Testis (tissue), 3 donors: ENCODE results near the gene PELI1. TPM values are rescaled to one million over a fixed set of nuclear protein-coding genes. Genes with fewer than 3 reads are reported as not detected.

Source experiments
- DNase-seq: peaks from one replicate; pipeline ENCODE4 v3.0.0-alpha.2; 2019
- H3K27ac ChIP-seq, 2 donors: fragments of 200-600 bp; sonication (generic); one replicate each; pipeline ENCODE4 v1.5.1; 2019
- H3K27me3 ChIP-seq: fragments of 200-600 bp; sonication (generic); one replicate; pipeline ENCODE4 v1.5.1; 2019
- H3K36me3 ChIP-seq: fragments of 200-600 bp; sonication (generic); one replicate; pipeline ENCODE4 v1.5.1; 2017; ENCODE audit warnings: low read depth; ENCODE audit errors: missing control alignments
- H3K4me1 ChIP-seq: fragments of 200-600 bp; sonication (generic); one replicate; pipeline ENCODE4 v1.5.1; 2019
- H3K4me3 ChIP-seq, 2 donors: fragments of 200-600 bp; sonication (generic); one replicate each; pipeline ENCODE4 v1.5.1; 2017 to 2019
- H3K9me3 ChIP-seq: fragments of 200-600 bp; sonication (generic); one replicate; pipeline ENCODE4 v1.5.1; 2017
- POLR2A ChIP-seq: fragments of 450-650 bp; IDR thresholded peaks from one replicate; pipeline ENCODE4 v1.6.1; 2017; ENCODE audit warnings: antibody characterized with exemption, mild to moderate bottlenecking, moderate library complexity
- WGBS, 2 donors: methylation state at CpG; one replicate each; pipeline ENCODE4 v1.1.5; 2018; 5-methylcytosine and 5-hydroxymethylcytosine counted together
- intact Hi-C: fragments of 100-400 bp; cut with DNase I; formaldehyde crosslinking; loops from one replicate; pipeline ENCODE4 v1.15.1; 2023; ENCODE audit warnings: low total_unique reads
- polyA plus RNA-seq: library from polyadenylated mRNA; stranded (reverse); fragments of 350-450 nt; fragmentation: Illumina TruSeq; extraction: RNeasy Lipid Tissue Mini Kit (QIAGEN cat#74804); gene quantifications from one replicate; pipeline ENCODE4 v1.2.3, GENCODE V29; 2014; ENCODE audit warnings: low read depth, low replicate concordance; ENCODE audit not compliant: insufficient read depth
- total RNA-seq, 2 donors: library from RNA; depleted of rRNA; stranded (reverse); fragments of >200 nt; gene quantifications; one replicate each; pipeline ENCODE4 v1.2.3, GENCODE V29; 2016
- TF ChIP-seq, protein P1 (sequence below), 3 experiments: fragments of 450-650 bp in 2 of 3; fragments of 200-600 bp in 1 of 3; sonication (generic) in 1 of 3; IDR thresholded peaks; one replicate each; pipeline ENCODE4 v1.5.1; 2016 to 2019; ENCODE audit warnings: antibody characterized with exemption in 3 of 3, mild to moderate bottlenecking in 2 of 3, moderate library complexity in 1 of 3

PELI1 gene
- total and polyA plus RNA-seq, 3 donors from 2014 or later: 22.4 to 48.0 (median 40.9) TPM

DNA sequence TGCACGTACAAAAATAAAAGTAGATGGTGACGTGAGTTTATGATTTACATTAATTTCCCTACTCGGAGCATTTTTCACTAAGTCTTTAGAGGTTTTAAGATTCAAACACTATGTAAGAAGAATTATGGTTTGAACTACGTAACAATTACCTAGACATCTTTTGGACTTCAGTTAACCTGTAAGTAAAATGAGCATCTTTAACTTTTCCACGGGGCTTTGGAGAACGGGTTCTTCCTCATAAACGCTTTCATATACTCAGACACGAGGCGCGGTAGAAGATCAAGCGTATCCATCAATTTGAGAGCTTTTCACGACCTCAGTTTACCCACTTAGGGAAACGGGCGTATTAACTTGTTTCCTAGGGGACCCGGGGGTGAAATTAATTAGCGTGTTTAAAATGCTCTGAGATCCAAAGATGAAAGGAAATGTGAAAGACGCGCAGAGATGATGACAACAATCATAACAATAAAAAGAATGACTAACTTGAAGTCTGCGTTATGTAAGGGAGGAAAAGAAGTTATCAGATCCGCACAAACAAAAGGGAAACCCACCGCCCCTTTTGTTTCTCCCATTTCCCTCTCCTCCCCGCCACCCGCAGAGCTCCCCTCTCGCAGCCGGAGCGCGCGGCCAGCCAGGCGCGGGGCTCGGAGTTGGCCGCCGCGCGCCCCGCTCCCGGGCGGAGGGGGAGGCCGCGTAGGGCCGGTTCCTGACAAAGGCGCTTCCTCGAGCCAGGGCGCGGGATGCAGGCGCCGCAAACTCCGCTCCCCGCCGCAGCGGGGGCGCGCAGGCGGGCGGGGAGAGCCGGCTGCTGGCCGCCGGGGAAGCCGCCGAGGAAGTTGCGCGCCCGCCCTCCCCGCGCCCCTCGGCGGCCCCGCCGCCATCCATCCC is 807 bp downstream of the PELI1 start:
- no peak for TF ChIP-seq POLR2A
- TF ChIP-seq, protein P1, sequence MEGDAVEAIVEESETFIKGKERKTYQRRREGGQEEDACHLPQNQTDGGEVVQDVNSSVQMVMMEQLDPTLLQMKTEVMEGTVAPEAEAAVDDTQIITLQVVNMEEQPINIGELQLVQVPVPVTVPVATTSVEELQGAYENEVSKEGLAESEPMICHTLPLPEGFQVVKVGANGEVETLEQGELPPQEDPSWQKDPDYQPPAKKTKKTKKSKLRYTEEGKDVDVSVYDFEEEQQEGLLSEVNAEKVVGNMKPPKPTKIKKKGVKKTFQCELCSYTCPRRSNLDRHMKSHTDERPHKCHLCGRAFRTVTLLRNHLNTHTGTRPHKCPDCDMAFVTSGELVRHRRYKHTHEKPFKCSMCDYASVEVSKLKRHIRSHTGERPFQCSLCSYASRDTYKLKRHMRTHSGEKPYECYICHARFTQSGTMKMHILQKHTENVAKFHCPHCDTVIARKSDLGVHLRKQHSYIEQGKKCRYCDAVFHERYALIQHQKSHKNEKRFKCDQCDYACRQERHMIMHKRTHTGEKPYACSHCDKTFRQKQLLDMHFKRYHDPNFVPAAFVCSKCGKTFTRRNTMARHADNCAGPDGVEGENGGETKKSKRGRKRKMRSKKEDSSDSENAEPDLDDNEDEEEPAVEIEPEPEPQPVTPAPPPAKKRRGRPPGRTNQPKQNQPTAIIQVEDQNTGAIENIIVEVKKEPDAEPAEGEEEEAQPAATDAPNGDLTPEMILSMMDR (IDR thresholded peaks at IDR 0.05): no peak
- 1 to 2% methylated on average over 38 to 69 of the region's 69 CpGs for WGBS, 2 donors
- DNase-seq: peak; percentile 29

GRCh38 chr2:64142741-64143168 is 1.5 kb downstream of the PELI1 start:
- Histone ChIP-seq H3K4me1 (peaks cover 12% of the 10 kb centered on the region), H3K4me3 (peak overlapping the region; percentile 93 to 99), H3K27ac (peak overlapping the region; percentile 96 to 98), H3K9me3 (no peaks in the 10 kb centered on the region), H3K27me3 (no peaks in the 10 kb centered on the region), H3K36me3 (no peaks in the 10 kb centered on the region)
- 26 to 33% methylated on average over 3 of the region's 3 CpGs for WGBS, 2 donors
- TF ChIP-seq, protein P1 (IDR thresholded peaks at IDR 0.05): no peak
- TF ChIP-seq POLR2A: no peak
- DNase-seq: no peak
- intact Hi-C loops: no loop called here

More for the DNA sequence above, 807 bp downstream of the PELI1 start:
- H3K27ac ChIP-seq: peak overlapping the region; percentile 96 to 98
- intact Hi-C loops: no loop called here
- peaks cover 12% of the 10 kb centered on the region for H3K4me1 ChIP-seq
- no peaks in the 10 kb centered on the region for H3K27me3 ChIP-seq
- no peaks in the 10 kb centered on the region for H3K36me3 ChIP-seq
- H3K4me3 ChIP-seq: peak overlapping the region; percentile 93 to 99
- H3K9me3 ChIP-seq: no peaks in the 10 kb centered on the region

DNA sequence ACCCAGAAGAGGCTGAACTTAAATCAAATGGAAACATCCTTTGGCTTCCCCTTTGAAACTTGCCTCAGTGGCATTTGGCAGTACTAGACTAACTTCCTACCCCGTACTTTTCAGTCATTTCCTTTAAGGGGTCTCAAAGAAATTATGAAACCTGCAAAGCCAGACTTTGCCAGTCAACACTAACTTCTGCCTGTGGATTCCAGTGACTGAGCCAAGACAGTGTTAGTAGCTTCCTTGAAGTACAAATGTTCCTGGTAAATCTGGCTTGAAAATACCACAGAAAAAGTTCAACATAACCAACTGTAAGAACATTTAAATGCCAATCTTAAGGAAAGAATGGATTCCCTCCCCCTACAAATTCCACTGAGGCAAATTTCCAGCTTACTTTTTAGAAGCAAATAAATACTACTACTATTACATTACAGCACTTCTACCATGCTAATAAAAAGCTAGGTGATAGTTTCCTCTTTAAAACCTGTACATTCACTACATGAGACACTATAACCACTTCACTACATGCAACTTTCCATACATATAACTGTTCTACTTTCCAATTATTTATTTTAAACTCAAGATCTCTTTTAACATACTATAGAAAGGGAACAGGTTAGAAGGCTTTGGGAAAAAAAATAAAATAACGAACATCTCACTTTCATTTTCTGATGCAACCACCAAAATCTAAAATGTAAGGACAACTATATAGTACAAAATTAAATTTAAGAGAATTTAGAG is 2.4 kb downstream of the PELI1 start:
- no peak for DNase-seq
- no peaks in the 10 kb centered on the region for H3K36me3 ChIP-seq
- WGBS, 2 donors: 40 to 42% methylated on average over 2 of the region's 2 CpGs
- H3K9me3 ChIP-seq: no peaks in the 10 kb centered on the region
- H3K4me1 ChIP-seq: peaks cover 12% of the 10 kb centered on the region
- peak overlapping the region; percentile 96 to 98 for H3K27ac ChIP-seq
- no peaks in the 10 kb centered on the region for H3K27me3 ChIP-seq
- no peak for TF ChIP-seq POLR2A
- TF ChIP-seq, protein P1 (IDR thresholded peaks at IDR 0.05): no peak
- intact Hi-C loops: no loop called here
- peak overlapping the region; percentile 93 to 99 for H3K4me3 ChIP-seq

DNA sequence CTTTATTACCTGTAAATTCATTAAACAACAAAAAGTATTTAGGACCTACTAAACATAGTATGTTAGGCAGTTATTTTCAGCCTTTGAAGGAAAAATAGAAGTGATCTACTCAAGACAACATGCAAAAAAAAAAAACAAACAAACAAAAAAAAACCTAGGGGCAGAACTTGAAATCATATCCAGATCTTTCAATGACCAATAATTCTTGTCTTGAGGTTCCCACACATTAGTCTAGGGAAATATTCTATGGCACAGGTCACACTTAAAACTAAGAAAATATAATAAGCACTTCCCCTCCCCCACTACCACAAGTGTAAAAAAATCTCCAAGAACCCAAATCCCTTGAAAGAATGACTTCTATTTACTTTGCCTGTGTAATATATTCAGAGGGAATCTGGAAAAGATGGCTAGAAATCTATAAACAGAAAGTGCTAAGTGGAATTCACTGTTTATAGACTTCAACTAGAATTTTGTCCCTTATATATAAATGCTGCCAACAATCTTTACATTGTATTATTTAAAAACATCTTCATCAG is 3.5 kb downstream of the PELI1 start:
- no peaks in the 10 kb centered on the region for H3K36me3 ChIP-seq
- peak overlapping the region in 1 of 2 donors; percentile 98 for H3K27ac ChIP-seq
- no peak overlapping the region for H3K4me3 ChIP-seq

More for the DNA sequence above, 3.5 kb downstream of the PELI1 start:
- DNase-seq: no peak
- Histone ChIP-seq H3K27me3 (no peaks in the 10 kb centered on the region), H3K9me3 (no peaks in the 10 kb centered on the region), H3K4me1 (peaks cover 12% of the 10 kb centered on the region)
- TF ChIP-seq, protein P1 (IDR thresholded peaks at IDR 0.05): no peak
- TF ChIP-seq POLR2A: no peak
- intact Hi-C loops: no loop called here
